ENCODE results near the gene DOCK8.

DNA sequence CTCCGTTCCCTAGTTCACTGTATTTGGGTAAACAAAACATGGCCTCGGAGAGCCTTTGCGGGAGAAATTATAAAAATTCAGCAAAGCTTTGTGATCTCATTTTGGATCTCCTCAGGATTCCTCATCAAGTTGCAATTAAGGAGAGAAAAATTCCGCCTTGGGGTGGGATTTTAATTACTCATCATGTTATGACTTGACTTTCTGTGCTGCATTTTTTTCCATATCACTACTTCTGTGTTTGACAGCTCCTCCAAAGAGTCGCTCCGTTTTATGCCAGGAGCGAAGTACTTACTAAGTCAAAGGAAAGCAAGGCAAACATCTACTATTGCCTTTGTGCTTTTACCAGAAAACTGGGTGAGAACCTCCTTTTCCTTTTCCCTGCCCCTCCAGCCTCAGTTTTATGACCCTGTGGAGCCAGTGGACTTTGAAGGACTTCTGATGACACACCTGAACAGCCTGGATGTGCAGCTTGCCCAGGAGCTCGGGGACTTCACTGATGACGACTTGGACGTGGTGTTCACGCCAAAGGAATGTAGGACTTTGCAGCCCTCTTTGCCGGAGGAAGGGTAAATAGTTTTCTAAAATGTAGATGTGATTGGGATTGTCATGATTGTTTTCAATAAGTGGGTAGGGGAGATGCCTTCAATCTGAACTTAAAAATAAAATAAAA is 71.5 kb downstream of the DOCK8 start:
- TF ChIP-seq, protein P1, sequence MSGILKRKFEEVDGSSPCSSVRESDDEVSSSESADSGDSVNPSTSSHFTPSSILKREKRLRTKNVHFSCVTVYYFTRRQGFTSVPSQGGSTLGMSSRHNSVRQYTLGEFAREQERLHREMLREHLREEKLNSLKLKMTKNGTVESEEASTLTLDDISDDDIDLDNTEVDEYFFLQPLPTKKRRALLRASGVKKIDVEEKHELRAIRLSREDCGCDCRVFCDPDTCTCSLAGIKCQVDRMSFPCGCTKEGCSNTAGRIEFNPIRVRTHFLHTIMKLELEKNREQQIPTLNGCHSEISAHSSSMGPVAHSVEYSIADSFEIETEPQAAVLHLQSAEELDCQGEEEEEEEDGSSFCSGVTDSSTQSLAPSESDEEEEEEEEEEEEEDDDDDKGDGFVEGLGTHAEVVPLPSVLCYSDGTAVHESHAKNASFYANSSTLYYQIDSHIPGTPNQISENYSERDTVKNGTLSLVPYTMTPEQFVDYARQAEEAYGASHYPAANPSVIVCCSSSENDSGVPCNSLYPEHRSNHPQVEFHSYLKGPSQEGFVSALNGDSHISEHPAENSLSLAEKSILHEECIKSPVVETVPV (CRISPR knock-in tag; IDR thresholded peaks at IDR 0.05), result no peak
- TF ChIP-seq CREB5 (CRISPR knock-in tag; IDR thresholded peaks at IDR 0.05; ENCODE audit: low read depth) (no peak), ZFP3 (CRISPR knock-in tag; IDR thresholded peaks at IDR 0.05) (no peak), GLIS3 (CRISPR knock-in tag; IDR thresholded peaks at IDR 0.05) (no peak), ARNTL (CRISPR knock-in tag; IDR thresholded peaks at IDR 0.05; ENCODE audit: borderline replicate concordance, low read depth) (no peak), OSR1 (CRISPR knock-in tag; IDR thresholded peaks at IDR 0.05) (no peak), ZNF565 (CRISPR knock-in tag; conservative IDR thresholded peaks at IDR 0.05; ENCODE audit: low read depth) (no peak)
- TF ChIP-seq, protein P2, sequence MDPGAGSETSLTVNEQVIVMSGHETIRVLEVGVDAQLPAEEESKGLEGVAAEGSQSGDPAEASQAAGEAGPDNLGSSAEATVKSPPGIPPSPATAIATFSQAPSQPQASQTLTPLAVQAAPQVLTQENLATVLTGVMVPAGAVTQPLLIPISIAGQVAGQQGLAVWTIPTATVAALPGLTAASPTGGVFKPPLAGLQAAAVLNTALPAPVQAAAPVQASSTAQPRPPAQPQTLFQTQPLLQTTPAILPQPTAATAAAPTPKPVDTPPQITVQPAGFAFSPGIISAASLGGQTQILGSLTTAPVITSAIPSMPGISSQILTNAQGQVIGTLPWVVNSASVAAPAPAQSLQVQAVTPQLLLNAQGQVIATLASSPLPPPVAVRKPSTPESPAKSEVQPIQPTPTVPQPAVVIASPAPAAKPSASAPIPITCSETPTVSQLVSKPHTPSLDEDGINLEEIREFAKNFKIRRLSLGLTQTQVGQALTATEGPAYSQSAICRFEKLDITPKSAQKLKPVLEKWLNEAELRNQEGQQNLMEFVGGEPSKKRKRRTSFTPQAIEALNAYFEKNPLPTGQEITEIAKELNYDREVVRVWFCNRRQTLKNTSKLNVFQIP (CRISPR knock-in tag; IDR thresholded peaks at IDR 0.05; ENCODE audit: borderline replicate concordance, low read depth), result no peak

Measured in SK-N-SH treated with all-trans-retinoic acid at 6 μM for 48 hours (cell line).